Ammon's horn (tissue), 1 donor: ENCODE data around the gene FMNL3.
"Not testable (repeated sequence)": the region's sequence is repeated elsewhere in the genome, so short reads cannot be mapped to it uniquely, and the experiment has no call there.

Experiments
- DNase-seq: peaks from one replicate; pipeline ENCODE4 v3.0.0-alpha.2; 2016; ENCODE audit warnings: low spot score

Gene FMNL3

GRCh38 chr12:49631336-49631907, 75.8 kb downstream of the FMNL3 start:
- no peak for DNase-seq

GRCh38 chr12:49627752-49628360, 79.3 kb downstream of the FMNL3 start:
- no peak for DNase-seq

GRCh38 chr12:49626836-49627235, 80.4 kb downstream of the FMNL3 start:
- DNase-seq = no peak

- no peak for DNase-seq
These were observed 80.9 kb downstream of the FMNL3 start for GRCh38 chr12:49626169-49626835.

GRCh38 chr12:49624921-49625577, 82.2 kb downstream of the FMNL3 start:
- DNase-seq = no peak

GRCh38 chr12:49623142-49623904, 83.9 kb downstream of the FMNL3 start, which contains the start of gene PRPF40B:
TSS of gene PRPF40B (plus strand) at chr12:49623561. CDS start at chr12:49623591, 30 bp downstream.
- peak; percentile 90 for DNase-seq

- DNase-seq = no peak
These were observed 84.6 kb downstream of the FMNL3 start for GRCh38 chr12:49622501-49623141.

GRCh38 chr12:49621651-49622500, 85.3 kb downstream of the FMNL3 start:
- DNase-seq = no peak

GRCh38 chr12:49619286-49619685, 87.9 kb downstream of the FMNL3 start:
- DNase-seq = no peak

- no peak for DNase-seq
These were observed 88.6 kb downstream of the FMNL3 start for GRCh38 chr12:49618576-49618975.

- DNase-seq = no peak
These were observed 90.5 kb downstream of the FMNL3 start for GRCh38 chr12:49616533-49617219.

- no peak for DNase-seq
These were observed 91.5 kb downstream of the FMNL3 start for GRCh38 chr12:49615725-49616124.

GRCh38 chr12:49612210-49612609, 95.0 kb downstream of the FMNL3 start:
- DNase-seq = no peak

GRCh38 chr12:49610785-49611184, 96.4 kb downstream of the FMNL3 start:
- not testable (repeated sequence) for DNase-seq

GRCh38 chr12:49609875-49610154, 97.4 kb downstream of the FMNL3 start:
- no peak for DNase-seq

- no peak for DNase-seq
These were observed 97.9 kb downstream of the FMNL3 start for GRCh38 chr12:49609059-49609874.

GRCh38 chr12:49605539-49605938, 101.7 kb downstream of the FMNL3 start, which contains the start of gene FAM186B:
TSS of gene FAM186B (minus strand) at chr12:49605639. CDS start at chr12:49605477, 162 bp downstream.
- DNase-seq = not testable (repeated sequence)

- DNase-seq = no peak
These were observed 102.3 kb downstream of the FMNL3 start for GRCh38 chr12:49604856-49605255.

- no peak for DNase-seq
These were observed 103.5 kb downstream of the FMNL3 start for GRCh38 chr12:49603721-49604120.
